Adrenal gland (tissue), 12 donors: ENCODE measurements around the gene RNF220. TPM values are rescaled to one million over a fixed set of nuclear protein-coding genes. Genes with fewer than 3 reads are reported as not detected.

Experiments
- DNase-seq, 7 donors: peaks; one replicate each; pipeline ENCODE4 v3.0.0-alpha.2; 2019 to 2020
- H3K27ac ChIP-seq, 5 donors: fragments of 200-600 bp; sonication (generic) in 4 of 5; 1 replicate in 3 of 5; 2 replicates in 2 of 5; pipeline versions ENCODE4 v1.5.1 to v1.8.0; 2016 to 2020; ENCODE audit warnings: mild to moderate bottlenecking in 1 of 5
- H3K27me3 ChIP-seq: fragments of 200-600 bp; 2 replicates; pipeline ENCODE4 v1.8.0; 2021
- H3K36me3 ChIP-seq, 2 donors: fragments of 200-600 bp; replicated peaks in 1 of 2; 1 replicate in 1 of 2; 2 replicates in 1 of 2; pipeline versions ENCODE4 v1.5.1 to v1.8.0; 2018 to 2022
- H3K4me1 ChIP-seq, 2 donors: fragments of 200-600 bp; replicated peaks in 1 of 2; 1 replicate in 1 of 2; 2 replicates in 1 of 2; pipeline versions ENCODE4 v1.5.1 to v1.8.0; 2018 to 2021
- H3K4me3 ChIP-seq, 4 donors: fragments of 200-600 bp; sonication (generic) in 3 of 4; one replicate each; pipeline ENCODE4 v1.5.1; 2016 to 2018
- H3K9me3 ChIP-seq, 3 donors: fragments of 200-600 bp; sonication (generic) in 1 of 3; replicated peaks in 1 of 3; 1 replicate in 2 of 3; 2 replicates in 1 of 3; pipeline versions ENCODE4 v1.5.1 to v1.8.0; 2016 to 2021
- CTCF ChIP-seq, 6 experiments: fragments of 450-650 bp in 4 of 6; fragments of 200-600 bp in 2 of 6; sonication (generic) in 1 of 6; IDR thresholded peaks; 1 replicate in 5 of 6; 2 replicates in 1 of 6; pipeline versions ENCODE4 v1.5.1 to v1.8.0; 2016 to 2021; ENCODE audit warnings: antibody characterized with exemption in 6 of 6, mild to moderate bottlenecking in 2 of 6, moderate library complexity in 1 of 6
- POLR2A ChIP-seq, 2 donors: fragments of 450-650 bp; IDR thresholded peaks; one replicate each; pipeline ENCODE4 v1.6.1; 2017; ENCODE audit warnings: antibody characterized with exemption in 2 of 2, mild to moderate bottlenecking in 2 of 2, moderate library complexity in 1 of 2
- WGBS, 4 donors: extraction: QIAGEN DNeasy Blood & Tissue Kit in 2 of 4; methylation state at CpG; one replicate each; pipeline versions ENCODE4 v1.1.5 to v1.1.7; 2013 to 2017; 5-methylcytosine and 5-hydroxymethylcytosine counted together
- intact Hi-C, 2 donors: fragments of 100-400 bp; cut with DNase I; formaldehyde crosslinking; loops; one replicate each; pipeline versions ENCODE4 v1.14.1 to v1.15.0; 2022 to 2023
- polyA plus RNA-seq, 3 donors: library from polyadenylated mRNA; stranded (reverse); fragments of 200-250 nt in 2 of 3; fragments of 350-450 nt in 1 of 3; fragmentation: Illumina TruSeq in 1 of 3; extraction: RNeasy Lipid Tissue Mini Kit (QIAGEN cat#74804) in 1 of 3; gene quantifications; one replicate each; pipeline ENCODE4 v1.2.3, GENCODE V29; 2013 to 2014
- total RNA-seq, 9 donors: library from RNA; depleted of rRNA in 4 of 9; stranded (reverse); fragments of >200 nt in 4 of 9; fragments of 120-200 nt in 1 of 9; fragmentation: NEBNext Ultra II Directional in 1 of 9; extraction: Animal tissue kit (Norgen Biotek cat#: 25700) in 1 of 9; gene quantifications; one replicate each; pipeline versions ENCODE4 v1.1.0 to v1.2.4, GENCODE V29; 2013 to 2023
- donor health status: healthy with polysubstance abuse.
- donor health status: Bipolar disorder and iron deficiency.
- donor health status: DM: yes; HTN: yes; CAD: no.
- donor health status: DM: no; HTN: no; CAD: no.
- donor health status: DM: no; HTN: no; CAD: no.
- donor health status: DM: yes; HTN: yes; CAD: no.

Gene RNF220
- total and polyA plus RNA-seq, 12 donors = 36.3 to 150 (median 66.5) TPM

DNA sequence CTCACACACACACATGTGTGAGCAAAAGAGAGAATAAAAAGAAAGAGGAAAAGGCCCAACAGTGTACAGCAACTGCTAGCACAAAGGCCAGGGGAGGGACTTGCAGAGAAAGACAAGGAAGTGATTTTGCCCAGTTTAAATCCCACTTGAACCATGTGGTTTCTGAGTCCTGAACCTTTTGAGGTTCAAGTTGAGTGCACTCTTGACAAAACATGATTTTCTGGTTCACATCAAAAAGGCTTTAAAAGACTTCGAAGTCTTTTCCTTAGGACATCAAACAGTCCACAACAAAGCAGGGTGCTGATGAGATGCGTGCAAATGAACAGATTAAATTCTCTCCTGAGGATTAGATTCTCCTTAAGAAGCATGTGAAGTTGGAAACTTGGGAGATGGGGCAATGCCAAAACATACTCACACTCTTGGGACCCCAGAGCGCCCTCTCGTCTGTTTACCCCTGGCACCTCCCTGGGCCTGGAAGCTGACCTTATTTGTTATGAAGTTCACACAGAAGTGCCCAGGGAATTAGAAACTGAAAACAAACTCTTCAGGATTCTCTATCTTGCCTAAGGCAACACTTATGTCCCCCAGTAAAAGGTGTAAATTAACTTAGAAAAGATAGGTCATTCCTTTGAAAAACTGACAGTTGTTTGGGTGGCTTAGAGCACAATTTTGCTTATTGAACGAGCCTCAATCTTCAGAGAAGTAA is 31.5 kb downstream of the RNF220 start:
- H3K9me3 ChIP-seq = no peaks in the 10 kb centered on the region
- TF ChIP-seq POLR2A (IDR thresholded peaks at IDR 0.05) (no peak), CTCF (IDR thresholded peaks at IDR 0.05) (no peak)
- 72 to 85% (median 81%) methylated on average over 5 of the region's 5 CpGs for WGBS, 4 donors
- H3K27ac ChIP-seq = no peak overlapping the region
- intact Hi-C loops = no loop called here
- no peak overlapping the region for H3K4me3 ChIP-seq
- no peaks in the 10 kb centered on the region for H3K4me1 ChIP-seq
- H3K27me3 ChIP-seq = peaks cover 3% of the 10 kb centered on the region
- H3K36me3 ChIP-seq = no peaks in the 10 kb centered on the region
- DNase-seq = no peak

GRCh38 chr1:44437107-44437716 is 32.2 kb downstream of the RNF220 start:
- DNase-seq = no peak
- WGBS, 4 donors = 74 to 78% (median 76%) methylated on average over 8 of the region's 8 CpGs
- Histone ChIP-seq H3K4me1 (no peaks in the 10 kb centered on the region), H3K36me3 (no peaks in the 10 kb centered on the region), H3K9me3 (no peaks in the 10 kb centered on the region), H3K27me3 (peaks cover 3% of the 10 kb centered on the region), H3K27ac (no peak overlapping the region), H3K4me3 (no peak overlapping the region)
- TF ChIP-seq CTCF (IDR thresholded peaks at IDR 0.05) = no peak
- TF ChIP-seq POLR2A (IDR thresholded peaks at IDR 0.05) = no peak
- intact Hi-C loops = no loop called here

- no peaks in the 10 kb centered on the region for H3K4me1 ChIP-seq
- no peak overlapping the region for H3K27ac ChIP-seq
- H3K27me3 ChIP-seq = no peaks in the 10 kb centered on the region
- no peak overlapping the region for H3K4me3 ChIP-seq
- no peak for DNase-seq
- no peak for TF ChIP-seq CTCF (IDR thresholded peaks at IDR 0.05)
- no peak for TF ChIP-seq POLR2A (IDR thresholded peaks at IDR 0.05)
- H3K9me3 ChIP-seq = no peaks in the 10 kb centered on the region
- WGBS, 4 donors = 67 to 100% (median 85%) methylated on average over 1 of the region's 1 CpG
- H3K36me3 ChIP-seq = no peaks in the 10 kb centered on the region
- intact Hi-C loops = no loop called here
Measured at GRCh38 chr1:44442791-44443190, 37.7 kb downstream of the RNF220 start.

DNA sequence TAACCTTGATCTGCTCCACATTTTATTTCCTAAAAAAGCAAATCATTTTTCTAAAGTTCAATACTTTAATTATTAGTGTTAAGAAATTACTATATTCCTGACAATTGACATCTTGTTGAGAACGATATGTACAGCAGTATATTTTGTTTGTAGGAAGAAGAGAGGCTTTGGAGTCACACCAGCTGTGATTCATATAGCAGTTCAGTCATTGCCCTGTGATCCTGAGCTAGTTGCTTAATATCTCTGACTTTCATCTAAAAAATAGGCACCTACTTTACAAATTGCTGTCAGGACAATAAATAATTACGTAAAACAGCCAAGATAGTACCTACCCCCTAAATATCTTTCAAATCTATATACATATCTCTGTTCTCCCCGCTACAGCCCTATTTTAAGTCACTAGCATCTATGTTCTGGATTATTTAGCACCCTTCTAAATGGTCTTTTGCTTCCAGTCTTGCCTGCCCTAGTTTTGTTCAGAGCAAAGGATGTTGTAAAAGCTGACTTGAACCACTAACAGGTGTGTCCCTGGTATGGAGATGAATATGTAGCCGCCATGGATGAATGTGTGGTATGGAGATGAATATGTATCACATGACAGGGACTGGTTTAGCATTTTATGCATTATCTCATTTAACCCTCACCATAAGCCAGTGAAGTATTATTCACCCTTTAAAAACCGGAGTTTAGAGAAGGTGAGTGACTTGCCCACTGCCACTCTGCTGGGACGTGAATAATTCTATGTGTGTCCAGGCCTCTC is 42.2 kb downstream of the RNF220 start:
- no peak overlapping the region for H3K27ac ChIP-seq
- H3K36me3 ChIP-seq = no peaks in the 10 kb centered on the region
- no peak overlapping the region for H3K4me3 ChIP-seq
- H3K27me3 ChIP-seq = no peaks in the 10 kb centered on the region
- no peak for DNase-seq
- H3K4me1 ChIP-seq = no peaks in the 10 kb centered on the region
- TF ChIP-seq CTCF (IDR thresholded peaks at IDR 0.05) (no peak), POLR2A (IDR thresholded peaks at IDR 0.05) (no peak)
- WGBS, 4 donors = 74 to 80% (median 77%) methylated on average over 6 of the region's 6 CpGs
- intact Hi-C loops = no loop called here
- no peaks in the 10 kb centered on the region for H3K9me3 ChIP-seq
